Measurements from ENCODE around the gene GALNT11. TPM values are rescaled to one million over a fixed set of nuclear protein-coding genes. Genes with fewer than 3 reads are reported as not detected.
"Not testable (repeated sequence)": the region's sequence is repeated elsewhere in the genome, so short reads cannot be mapped to it uniquely, and the experiment has no call there.

Gene GALNT11
- total and polyA plus RNA-seq, 8 donors, result 36.5 to 69.0 (median 61.6) TPM

DNA sequence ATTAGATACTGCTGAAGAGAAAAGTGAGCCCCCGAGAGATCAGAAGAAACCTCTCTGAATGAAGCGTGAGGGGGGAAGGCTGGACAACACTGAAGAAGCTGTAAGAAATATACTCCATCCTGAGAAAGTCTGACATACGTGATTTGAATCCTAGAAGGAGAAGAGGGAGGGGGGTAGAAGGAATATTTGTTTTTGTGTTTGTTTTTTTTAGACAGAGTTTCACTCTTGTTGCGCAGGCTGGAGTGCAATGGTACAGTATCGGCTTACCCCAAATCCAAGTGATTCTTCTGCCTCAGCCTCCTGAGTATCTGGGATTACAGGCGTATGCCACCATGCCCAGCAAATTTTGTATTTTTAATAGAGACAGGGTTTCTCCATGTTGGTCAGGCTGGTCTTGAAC lies 52.6 kb downstream of the GALNT11 start:
- intact Hi-C loops (cut with DNase I), result no loop called here
- H3K27me3 ChIP-seq, result no peaks in the 10 kb centered on the region
- ATAC-seq, result no peak
- no peak for TF ChIP-seq CTCF (IDR thresholded peaks at IDR 0.05)
- H3K9me3 ChIP-seq, result no peaks in the 10 kb centered on the region
- H3K4me3 ChIP-seq, result no peak overlapping the region
- H3K4me1 ChIP-seq, result peaks cover 0 to 11% of the 10 kb centered on the region in 2 donors
- no peaks in the 10 kb centered on the region for H3K36me3 ChIP-seq
- no peak for DNase-seq
- no peak overlapping the region for H3K27ac ChIP-seq

GRCh38 chr7:152078786-152079185 lies 53.3 kb downstream of the GALNT11 start:
- H3K27me3 ChIP-seq, result no peaks in the 10 kb centered on the region
- no peak for DNase-seq
- no peak overlapping the region for H3K27ac ChIP-seq
- intact Hi-C loops (cut with DNase I), result no loop called here
- H3K36me3 ChIP-seq, result no peaks in the 10 kb centered on the region
- no peak overlapping the region for H3K4me3 ChIP-seq
- no peaks in the 10 kb centered on the region for H3K9me3 ChIP-seq
- peaks cover 0 to 11% of the 10 kb centered on the region in 2 donors for H3K4me1 ChIP-seq
- ATAC-seq, result no peak
- no peak for TF ChIP-seq CTCF (IDR thresholded peaks at IDR 0.05)

DNA sequence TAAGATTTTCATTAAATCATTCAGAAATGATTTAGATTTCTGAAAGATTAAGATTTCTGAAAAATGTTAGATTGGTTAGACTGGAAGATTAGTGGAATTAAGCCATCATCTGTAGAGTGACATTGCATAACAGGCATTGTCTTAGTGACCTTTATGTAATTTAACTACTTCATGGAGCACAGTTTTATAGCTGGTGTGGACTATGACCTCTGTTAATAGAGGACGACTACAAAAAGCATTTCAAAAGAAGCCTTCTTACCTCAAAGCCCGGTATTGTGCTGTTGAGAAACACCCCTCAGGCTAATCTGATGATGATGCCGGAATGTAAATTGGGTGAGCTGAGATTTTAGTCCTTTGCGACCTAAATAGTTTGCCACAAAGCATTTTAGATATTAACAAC lies 55.6 kb downstream of the GALNT11 start:
- TF ChIP-seq CTCF (IDR thresholded peaks at IDR 0.05), result no peak
- Histone ChIP-seq H3K27ac (no peak overlapping the region), H3K27me3 (no peaks in the 10 kb centered on the region), H3K36me3 (no peaks in the 10 kb centered on the region), H3K4me1 (peaks cover 0 to 11% of the 10 kb centered on the region in 2 donors), H3K4me3 (no peak overlapping the region), H3K9me3 (no peaks in the 10 kb centered on the region)
- intact Hi-C loops (cut with DNase I), result no loop called here
- DNase-seq, result no peak
- no peak for ATAC-seq

GRCh38 chr7:152082073-152082721 lies 56.7 kb downstream of the GALNT11 start:
- H3K36me3 ChIP-seq; H3K27me3 ChIP-seq; ATAC-seq; H3K9me3 ChIP-seq; intact Hi-C loops (cut with DNase I); H3K4me1 ChIP-seq; DNase-seq; H3K27ac ChIP-seq; H3K4me3 ChIP-seq: not testable (repeated sequence)

GRCh38 chr7:152085131-152085530 lies 59.7 kb downstream of the GALNT11 start:
- H3K27me3 ChIP-seq, result no peaks in the 10 kb centered on the region
- intact Hi-C loops (cut with DNase I), result no loop called here
- no peak overlapping the region for H3K4me3 ChIP-seq
- peaks cover 0 to 7% of the 10 kb centered on the region in 2 donors for H3K4me1 ChIP-seq
- no peak overlapping the region for H3K27ac ChIP-seq
- H3K9me3 ChIP-seq, result peaks cover 4 to 15% of the 10 kb centered on the region in 2 donors
- no peak for TF ChIP-seq CTCF (IDR thresholded peaks at IDR 0.05)
- H3K36me3 ChIP-seq, result no peaks in the 10 kb centered on the region
- ATAC-seq (no peak), DNase-seq (no peak)

- no peak overlapping the region for H3K27ac ChIP-seq
- H3K9me3 ChIP-seq, result peaks cover 4 to 15% of the 10 kb centered on the region in 2 donors
- ATAC-seq (no peak), DNase-seq (no peak)
- intact Hi-C loops (cut with DNase I), result no loop called here
- H3K27me3 ChIP-seq, result no peaks in the 10 kb centered on the region
- TF ChIP-seq CTCF (IDR thresholded peaks at IDR 0.05), result no peak
- H3K36me3 ChIP-seq, result no peaks in the 10 kb centered on the region
- H3K4me3 ChIP-seq, result no peak overlapping the region
- H3K4me1 ChIP-seq, result peaks cover 0 to 7% of the 10 kb centered on the region in 2 donors
Observed at GRCh38 chr7:152086513-152086912, 61.0 kb downstream of the GALNT11 start.
